Right lobe of liver (tissue), 6 donors: Measurements from ENCODE around the gene TEAD2. TPM values are rescaled to one million over a fixed set of nuclear protein-coding genes. Genes with fewer than 3 reads are reported as not detected.
"Not testable (repeated sequence)": the region's sequence is repeated elsewhere in the genome, so short reads cannot be mapped to it uniquely, and the experiment has no call there.

ENCODE experiments used
- ATAC-seq, 4 donors: fragments of 200-7000 bp; cut with Tn5 transposase; one replicate each; pipeline ENCODE4 v1.9.1; 2020; ENCODE audit warnings: mild to moderate bottlenecking in 4 of 4, moderate library complexity in 4 of 4
- DNase-seq, 3 donors: peaks; one replicate each; pipeline ENCODE4 v3.0.0-alpha.2; 2020
- H3K27ac ChIP-seq, 3 donors: fragments of 200-600 bp; one replicate each; pipeline ENCODE4 v1.8.0; 2022
- H3K27me3 ChIP-seq, 2 donors: fragments of 200-600 bp; one replicate each; pipeline ENCODE4 v1.8.0; 2022
- H3K36me3 ChIP-seq, 4 donors: fragments of 200-600 bp; sonication (generic) in 1 of 4; one replicate each; pipeline versions ENCODE4 v1.5.1 to v1.8.0; 2017 to 2022; ENCODE audit warnings: control low read depth in 1 of 4
- H3K4me1 ChIP-seq, 4 donors: fragments of 200-600 bp; sonication (generic) in 1 of 4; one replicate each; pipeline versions ENCODE4 v1.5.1 to v1.8.0; 2017 to 2022; ENCODE audit warnings: control low read depth in 1 of 4
- H3K4me3 ChIP-seq, 3 donors: fragments of 200-600 bp; one replicate each; pipeline ENCODE4 v1.8.0; 2022
- H3K9me3 ChIP-seq, 4 donors: fragments of 200-600 bp; sonication (generic) in 1 of 4; one replicate each; pipeline versions ENCODE4 v1.5.1 to v1.8.0; 2017 to 2022; ENCODE audit warnings: control low read depth in 1 of 4
- CTCF ChIP-seq, 4 donors: fragments of 200-600 bp in 3 of 4; fragments of 450-650 bp in 1 of 4; IDR thresholded peaks; one replicate each; pipeline versions ENCODE4 v1.5.1 to v1.8.0; 2016 to 2022; ENCODE audit warnings: antibody characterized with exemption in 4 of 4, mild to moderate bottlenecking in 2 of 4
- POLR2A ChIP-seq: fragments of 450-650 bp; IDR thresholded peaks from one replicate; pipeline ENCODE4 v1.6.1; 2017; ENCODE audit warnings: antibody characterized with exemption, mild to moderate bottlenecking
- WGBS: methylation state at CpG from one replicate; pipeline ENCODE4 v1.1.6; 2018; ENCODE audit warnings: low coverage, low lambda C conversion rate; ENCODE audit not compliant: insufficient coverage; ENCODE audit errors: missing lambda C conversion rate; 5-methylcytosine and 5-hydroxymethylcytosine counted together
- intact Hi-C, 2 donors: fragments of 100-400 bp; cut with DNase I; formaldehyde crosslinking; loops; one replicate each; pipeline versions ENCODE4 v1.11.2 to v1.14.1; 2022
- total RNA-seq, 6 experiments: library from RNA; depleted of rRNA in 2 of 6; stranded (reverse); fragments of >200 nt in 2 of 6; fragmentation: NEBNext Ultra II Directional in 3 of 6; extraction: Animal tissue kit (Norgen Biotek cat#: 25700) in 3 of 6; gene quantifications; one replicate each; pipeline versions ENCODE4 v1.1.0 to v1.2.4, GENCODE V29; 2016 to 2023
- donor health status: DM: no; HTN: yes; CAD: no.
- donor health status: DM: no; HTN: no; CAD: no.
- donor health status: DM: no; HTN: no; CAD: no.
- donor health status: DM: no; HTN: yes; CAD: no.
- donor health status: DM: no; HTN: yes; CAD: no.

TEAD2 gene
- total RNA-seq, 6 experiments from 2014 or later: 3.3 to 8.9 (median 5.3) TPM

- ATAC-seq (peak; percentile 89 to 93 (median 92)), DNase-seq (peak; percentile 59 to 84 (median 79))
- no peaks in the 10 kb centered on the region for H3K36me3 ChIP-seq
- WGBS: 0% methylated on average over 1 of the region's 2 CpGs
- no peaks in the 10 kb centered on the region for H3K27me3 ChIP-seq
- intact Hi-C loops: no loop called here
- TF ChIP-seq POLR2A (no peak), CTCF (IDR thresholded peaks at IDR 0.05) (no peak)
- peak overlapping the region in 1 of 3 donors; percentile 23 for H3K4me3 ChIP-seq
- peaks cover 0 to 14% (median 3%) of the 10 kb centered on the region in 4 donors for H3K4me1 ChIP-seq
- H3K27ac ChIP-seq: peak overlapping the region in 1 of 3 donors; percentile 33
- no peaks in the 10 kb centered on the region for H3K9me3 ChIP-seq
Measured at GRCh38 chr19:49331616-49332055, 30.6 kb downstream of the TEAD2 start.

GRCh38 chr19:49331187-49331586 is 31.0 kb downstream of the TEAD2 start:
- Histone ChIP-seq H3K4me3 (peak overlapping the region in 1 of 3 donors; percentile 23), H3K27ac (peak overlapping the region in 1 of 3 donors; percentile 33), H3K4me1 (peaks cover 0 to 14% (median 3%) of the 10 kb centered on the region in 4 donors)
- 98% methylated on average over 4 of the region's 4 CpGs for WGBS
- intact Hi-C loops, H3K36me3 ChIP-seq, H3K9me3 ChIP-seq, ATAC-seq, H3K27me3 ChIP-seq: not testable (repeated sequence)
- peak in 1 of 3 donors; percentile 3 for DNase-seq

- 88% methylated on average over 1 of the region's 2 CpGs for WGBS
- H3K4me3 ChIP-seq: no peak overlapping the region
- TF ChIP-seq POLR2A: no peak
- no peak for TF ChIP-seq CTCF (IDR thresholded peaks at IDR 0.05)
- ATAC-seq (no peak), DNase-seq (no peak)
- peaks cover 0 to 14% (median 3%) of the 10 kb centered on the region in 4 donors for H3K4me1 ChIP-seq
- no peaks in the 10 kb centered on the region for H3K9me3 ChIP-seq
- no peaks in the 10 kb centered on the region for H3K36me3 ChIP-seq
- H3K27ac ChIP-seq: no peak overlapping the region
- intact Hi-C loops: no loop called here
- no peaks in the 10 kb centered on the region for H3K27me3 ChIP-seq
Measured at GRCh38 chr19:49328741-49329140, 33.5 kb downstream of the TEAD2 start.

GRCh38 chr19:49327878-49328544 is 34.2 kb downstream of the TEAD2 start:
- TF ChIP-seq CTCF (IDR thresholded peaks at IDR 0.05) (peak; percentile 62 to 73 (median 68)), POLR2A (no peak)
- H3K27me3 ChIP-seq: no peaks in the 10 kb centered on the region
- peak; percentile 38 to 58 (median 46) for ATAC-seq
- H3K9me3 ChIP-seq: no peaks in the 10 kb centered on the region
- intact Hi-C loops: no loop called here
- 31% methylated on average over 2 of the region's 2 CpGs for WGBS
- H3K36me3 ChIP-seq: no peaks in the 10 kb centered on the region
- peaks cover 0 to 14% (median 3%) of the 10 kb centered on the region in 4 donors for H3K4me1 ChIP-seq
- no peak overlapping the region for H3K4me3 ChIP-seq
- no peak overlapping the region for H3K27ac ChIP-seq
- DNase-seq: no peak

- no peak for TF ChIP-seq CTCF (IDR thresholded peaks at IDR 0.05)
- no peak for TF ChIP-seq POLR2A
- no peak overlapping the region for H3K27ac ChIP-seq
- ATAC-seq (no peak), DNase-seq (no peak)
- peaks cover 0 to 3% (median under 1%) of the 10 kb centered on the region in 4 donors for H3K36me3 ChIP-seq
- no peaks in the 10 kb centered on the region for H3K9me3 ChIP-seq
- intact Hi-C loops: no loop called here
- peaks cover 0 to 5% (median 0%) of the 10 kb centered on the region in 4 donors for H3K4me1 ChIP-seq
- whole genome bisulfite sequencing: 72% methylated on average over 3 of the region's 3 CpGs
- no peaks in the 10 kb centered on the region for H3K27me3 ChIP-seq
- no peak overlapping the region for H3K4me3 ChIP-seq
Measured at GRCh38 chr19:49326165-49326704, 36.0 kb downstream of the TEAD2 start.

- H3K36me3 ChIP-seq, intact Hi-C loops, H3K4me1 ChIP-seq, H3K4me3 ChIP-seq, H3K27ac ChIP-seq, ATAC-seq, H3K27me3 ChIP-seq, H3K9me3 ChIP-seq, DNase-seq: not testable (repeated sequence)
- 94% methylated on average over 13 of the region's 13 CpGs for WGBS
Measured at GRCh38 chr19:49325756-49326155, 36.5 kb downstream of the TEAD2 start.
